K562 treated with DMSO at 1 percent for 12 hours (cell line): ENCODE results near the gene PIK3CG. TPM values are rescaled to one million over a fixed set of nuclear protein-coding genes. Genes with fewer than 3 reads are reported as not detected.

Source experiments
- total RNA-seq: library from RNA; unstranded; fragments of 300-600 nt; gene quantifications from 2 replicates; pipeline ENCODE4 v1.2.3, GENCODE V29; 2022; ENCODE audit not compliant: insufficient read depth

Gene PIK3CG
- total RNA-seq = 7.0 and 47.3 TPM in 2 replicates

GRCh38 chr7:106865130-106866041 lies at the start of gene PIK3CG:
TSS of gene PIK3CG (plus strand) at chr7:106865282. CDS start at chr7:106867562, 2,280 bp downstream.

Other genes starting within 250 kb of the PIK3CG start
- gene CCDC71L, start 204.1 kb upstream of the PIK3CG start, total RNA-seq = 151 and 161 TPM in 2 replicates
- gene PRKAR2B, start 179.4 kb downstream of the PIK3CG start, total RNA-seq = 28.9 and 83.7 TPM in 2 replicates